ENCODE data around the gene ST3GAL6.

Gene ST3GAL6

DNA sequence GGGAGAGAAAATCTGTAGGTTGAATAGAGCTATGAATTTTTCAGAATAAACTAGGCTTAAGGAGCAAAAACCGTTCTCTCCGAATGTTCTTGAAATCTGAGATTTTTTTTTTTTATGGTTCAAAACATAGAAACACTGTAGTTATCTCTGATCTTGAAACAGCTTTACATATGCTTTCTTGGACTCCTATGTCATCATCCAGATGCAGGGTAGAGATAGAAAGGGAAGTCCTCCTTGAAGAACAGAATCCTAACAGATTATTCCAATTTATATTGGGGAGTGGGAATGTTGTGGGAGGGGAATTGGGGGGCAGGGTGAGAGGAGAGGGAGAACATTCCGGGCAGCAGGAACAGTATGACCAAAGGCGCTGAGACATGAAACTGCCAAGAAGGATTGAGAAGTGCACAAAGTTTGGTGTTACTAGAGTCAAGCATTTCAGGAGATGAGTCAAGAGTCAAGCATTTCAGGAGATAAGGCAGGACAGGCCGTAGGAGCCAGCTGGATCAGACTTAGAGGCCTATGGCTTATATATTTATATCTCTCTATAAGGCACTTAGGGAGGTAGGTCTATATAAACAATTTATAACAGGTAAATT lies 21.9 kb upstream of the ST3GAL6 start:
- DNase-seq: no peak

DNA sequence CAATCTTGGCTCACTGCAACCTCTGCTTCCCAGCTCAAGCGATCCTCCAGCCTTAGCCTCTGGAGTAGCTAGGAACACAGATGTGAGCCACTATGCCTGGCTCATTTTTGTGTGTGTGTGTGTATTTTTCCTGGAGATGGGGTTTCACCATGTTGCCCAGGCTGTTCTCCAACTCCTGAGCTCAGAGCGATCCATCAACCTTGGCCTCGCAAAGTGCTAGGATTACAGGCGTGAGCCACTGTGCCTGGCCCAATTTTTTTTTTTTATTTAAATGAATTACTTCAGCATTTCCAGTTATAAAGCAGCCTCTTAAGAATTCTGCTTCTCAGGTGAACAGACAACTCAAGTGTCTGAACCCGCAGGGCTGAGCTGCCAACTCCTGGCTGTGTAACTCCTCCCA lies 20.1 kb upstream of the ST3GAL6 start:
- DNase-seq: no peak

DNA sequence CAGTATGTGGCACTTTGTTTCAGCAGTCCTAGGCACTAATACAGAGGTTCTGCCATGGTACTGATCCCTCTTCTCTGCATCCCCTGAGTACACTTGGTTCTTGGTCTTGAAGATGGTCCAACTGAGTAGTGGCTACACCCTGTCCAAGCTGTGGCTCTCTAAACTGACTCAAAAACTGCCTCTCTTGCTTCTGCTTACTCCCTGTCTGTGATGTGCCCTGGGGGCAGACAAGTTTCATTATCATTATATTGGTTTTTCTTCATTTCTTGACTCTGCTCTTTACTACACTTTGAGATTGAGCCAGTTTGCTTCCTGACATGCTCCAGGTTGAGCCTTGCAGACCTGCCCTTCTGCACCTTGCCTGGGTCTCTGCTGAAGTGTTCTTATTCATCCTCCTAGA lies 18.9 kb upstream of the ST3GAL6 start:
- DNase-seq: no peak

DNA sequence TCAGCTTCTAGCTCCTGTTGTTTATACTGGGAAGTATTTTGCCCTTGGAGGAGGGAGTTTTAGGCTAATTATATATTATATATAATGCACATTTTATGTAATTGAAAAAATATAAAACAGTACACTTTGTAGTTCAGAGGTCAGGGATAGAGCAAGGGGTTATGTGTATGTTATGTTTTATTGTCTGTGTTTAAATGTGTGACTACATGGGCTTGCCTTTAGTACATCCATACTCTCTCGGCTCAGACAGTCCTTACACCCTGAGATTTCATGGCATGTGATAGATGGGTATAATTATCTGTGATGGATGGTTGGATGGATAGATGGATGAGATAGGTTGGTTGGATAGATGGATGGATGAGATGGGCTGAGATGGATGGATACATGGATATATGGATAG lies 17.4 kb upstream of the ST3GAL6 start:
- DNase-seq: no peak

DNA sequence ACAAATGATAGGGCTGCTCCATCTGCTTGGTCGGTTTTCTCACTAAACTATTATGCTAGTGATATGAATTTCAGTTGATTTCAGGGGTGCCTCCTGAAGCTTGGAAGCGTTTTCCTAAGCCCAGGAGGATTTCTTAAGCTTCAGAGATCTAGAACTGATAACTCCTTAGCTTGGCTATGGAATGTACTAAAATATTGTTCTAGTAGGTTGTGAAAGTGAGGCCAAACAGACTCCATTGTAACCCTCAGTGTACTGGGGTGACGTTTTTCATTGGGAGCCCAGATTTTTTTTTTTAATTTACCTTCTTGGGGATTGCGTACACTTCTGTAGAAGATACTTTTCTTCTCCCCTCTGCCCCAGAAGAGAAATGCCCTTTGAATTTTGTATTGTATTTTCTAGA lies 17.0 kb upstream of the ST3GAL6 start:
- no peak for DNase-seq

DNA sequence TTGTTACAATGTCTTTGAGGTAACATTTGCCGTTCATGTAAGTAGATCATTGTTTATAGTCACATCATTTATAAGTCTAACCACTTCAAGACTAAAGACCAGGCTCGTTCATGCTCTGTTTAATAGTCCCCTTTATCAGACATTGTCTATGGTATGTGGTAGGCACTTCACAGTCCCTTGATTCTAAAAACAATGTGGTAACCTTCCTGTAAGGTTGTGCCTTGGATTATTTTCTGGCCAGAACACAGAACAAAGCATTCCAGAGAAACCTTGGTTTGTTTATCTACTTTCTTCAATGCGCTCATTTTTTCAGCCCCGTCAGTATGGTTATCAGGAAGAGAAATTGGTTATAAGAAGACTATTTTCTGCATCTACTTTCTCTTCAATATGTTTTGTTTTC lies 16.3 kb upstream of the ST3GAL6 start:
- no peak for DNase-seq

DNA sequence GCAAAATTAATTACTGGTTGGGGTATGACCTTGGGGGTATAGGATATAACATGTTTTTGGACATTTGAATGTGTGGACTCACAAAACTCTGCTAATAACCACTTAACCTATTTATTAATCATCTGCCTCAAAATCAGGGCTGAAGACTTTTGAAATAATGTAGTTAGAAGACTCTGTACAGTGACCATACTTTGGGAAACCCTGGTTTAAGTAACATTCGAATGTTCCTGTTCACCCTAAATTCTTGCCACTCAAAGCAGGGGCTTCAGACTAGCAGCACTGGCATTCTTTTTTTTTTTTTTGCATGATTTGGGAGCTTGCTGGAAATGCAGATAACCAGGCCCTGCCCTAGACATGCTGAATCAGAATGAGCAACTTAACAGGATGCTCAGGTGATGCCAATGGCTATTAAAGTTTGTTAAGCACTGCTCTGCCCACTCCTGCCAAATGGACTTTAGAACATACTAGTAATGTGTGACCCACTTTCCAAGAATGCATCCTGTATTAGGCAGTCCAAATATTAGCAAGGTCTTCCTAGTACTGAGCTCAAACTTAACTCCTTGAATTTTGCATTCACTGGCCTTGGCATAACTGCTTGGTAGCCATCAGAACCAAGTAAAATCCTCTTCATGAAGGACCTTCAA lies 12.7 kb upstream of the ST3GAL6 start:
- no peak for DNase-seq

DNA sequence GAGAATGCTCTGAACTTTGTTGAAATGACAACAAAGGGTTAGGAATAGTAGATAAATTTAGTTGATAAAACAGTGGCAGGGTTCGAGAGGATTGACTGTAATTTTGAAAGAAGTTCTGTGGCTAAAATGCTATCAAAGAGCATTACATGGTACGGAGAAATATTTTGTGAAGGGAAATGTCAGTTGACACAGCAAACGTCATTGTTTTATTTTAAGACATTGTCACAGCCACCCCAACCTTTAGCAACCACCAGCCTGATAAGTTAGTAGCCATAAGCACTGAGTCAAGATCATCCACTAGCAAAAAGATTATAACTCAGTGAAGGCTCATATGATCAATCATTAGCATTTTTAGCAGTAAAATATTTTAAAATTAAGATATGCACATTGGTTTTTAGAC lies 8.7 kb upstream of the ST3GAL6 start:
- DNase-seq: no peak

DNA sequence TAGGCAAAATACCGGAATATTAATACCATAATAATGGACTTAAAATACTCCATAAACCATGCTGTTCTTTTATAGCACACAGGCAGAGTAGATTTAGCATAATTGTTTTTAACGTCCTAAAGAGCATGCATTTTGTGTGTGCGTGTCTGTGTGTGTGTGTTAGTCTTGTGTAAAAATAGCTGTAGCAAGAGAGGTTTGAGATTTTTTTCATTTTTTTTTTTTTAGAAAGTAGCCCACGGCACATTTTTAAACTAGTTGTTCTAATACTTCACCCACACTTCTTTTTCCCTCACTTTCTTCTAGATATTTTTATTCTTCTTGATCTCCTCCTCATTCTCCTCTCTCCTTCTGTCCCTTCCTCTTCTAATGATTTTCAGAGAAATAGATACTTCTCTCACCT lies 7.5 kb upstream of the ST3GAL6 start:
- no peak for DNase-seq

DNA sequence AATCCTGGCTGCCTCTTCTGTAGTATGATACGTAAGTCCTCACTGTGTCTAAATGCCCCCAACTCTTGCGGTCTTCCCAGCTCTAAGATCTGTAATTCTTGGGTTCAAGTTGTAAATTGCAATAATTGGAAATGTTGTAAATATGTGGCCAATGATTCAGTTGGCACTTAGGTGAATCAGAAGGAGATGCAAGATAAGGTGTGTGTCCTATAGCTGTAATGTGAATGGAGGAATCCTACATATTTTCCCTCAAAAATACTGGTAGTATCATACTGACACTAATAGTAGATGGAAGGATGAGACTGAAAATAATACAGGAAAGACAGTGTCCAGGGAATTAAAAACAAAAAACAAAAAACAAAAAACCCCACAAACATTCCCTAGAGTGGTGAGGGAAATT lies 3.5 kb upstream of the ST3GAL6 start:
- no peak for DNase-seq

DNA sequence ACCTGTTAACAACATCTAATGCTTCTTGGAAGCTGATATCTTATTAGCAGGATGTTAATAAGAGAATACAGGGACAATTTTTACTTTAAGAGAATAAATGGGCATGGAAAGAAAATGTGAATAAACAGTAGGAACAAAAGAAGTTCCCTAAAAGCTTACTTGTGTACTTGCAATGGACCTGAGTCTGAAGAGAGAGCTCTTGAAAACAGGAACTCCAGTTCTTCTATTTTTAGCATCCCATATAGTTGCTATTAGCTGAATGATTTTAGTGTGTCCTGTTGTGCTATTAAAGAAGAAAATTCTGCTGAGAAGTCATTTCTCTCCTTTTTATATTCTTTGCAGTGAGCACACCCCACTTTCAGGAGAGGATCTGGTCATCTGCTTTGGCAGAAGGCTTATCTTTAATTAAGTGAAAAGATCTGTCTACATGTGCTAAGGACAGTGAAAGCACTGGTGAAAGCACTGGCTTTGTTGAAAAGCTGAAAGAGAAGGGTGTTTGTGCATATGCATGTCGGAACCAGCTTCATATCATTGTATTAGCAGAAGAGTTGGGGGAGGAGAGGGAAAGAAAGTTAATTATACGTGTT lies 1.4 kb upstream of the ST3GAL6 start:
- DNase-seq: peak; percentile 58

DNA sequence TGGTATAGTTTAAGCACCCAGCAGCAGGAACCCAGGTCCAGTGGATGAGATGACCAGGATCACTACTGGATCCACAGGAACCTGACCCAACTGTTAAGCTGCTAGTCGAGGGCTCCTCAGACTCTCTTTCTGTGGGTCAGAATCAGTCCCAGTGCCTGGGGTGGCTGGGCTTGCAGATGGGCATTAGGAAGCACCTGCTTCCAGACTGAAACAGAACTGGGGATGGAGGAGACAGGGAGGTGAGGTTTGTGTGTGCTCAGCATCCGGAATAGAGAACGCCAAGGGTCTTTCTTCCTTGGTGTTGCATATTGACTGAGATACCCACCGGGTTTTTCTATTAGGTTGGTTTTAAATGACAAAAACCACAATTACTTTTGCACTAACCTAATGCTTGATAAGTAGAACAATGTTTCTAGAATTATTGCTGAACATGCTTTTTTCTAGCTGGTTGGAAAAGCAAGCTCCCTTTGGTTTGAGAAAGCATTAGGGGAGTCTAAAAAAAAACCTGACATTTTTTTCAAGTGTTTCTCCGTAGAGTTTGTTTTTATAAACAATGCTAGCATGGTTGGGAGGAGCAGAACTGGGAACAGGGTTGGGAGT lies 779 bp downstream of the ST3GAL6 start:
- DNase-seq: no peak

DNA sequence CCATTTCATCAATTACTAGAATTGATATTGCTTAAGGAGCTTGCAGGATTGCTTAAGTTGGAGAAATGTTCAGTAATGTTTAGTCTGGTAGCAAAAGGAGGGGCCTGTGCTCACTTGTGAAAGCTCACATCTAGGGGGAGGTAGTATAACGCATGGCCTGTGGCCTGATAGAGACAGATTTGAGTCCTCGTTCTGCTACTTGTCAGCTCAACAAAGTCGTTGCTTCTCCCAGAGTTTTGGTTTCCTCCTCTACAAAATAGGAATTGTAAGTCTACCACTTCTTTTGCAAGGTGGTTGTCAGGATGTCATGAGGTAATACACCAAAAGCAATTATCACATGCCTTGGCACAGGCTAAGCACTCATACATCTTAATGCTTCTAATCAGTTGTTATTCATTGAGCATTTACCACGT lies 1.3 kb downstream of the ST3GAL6 start:
- peak; percentile 5 for DNase-seq

DNA sequence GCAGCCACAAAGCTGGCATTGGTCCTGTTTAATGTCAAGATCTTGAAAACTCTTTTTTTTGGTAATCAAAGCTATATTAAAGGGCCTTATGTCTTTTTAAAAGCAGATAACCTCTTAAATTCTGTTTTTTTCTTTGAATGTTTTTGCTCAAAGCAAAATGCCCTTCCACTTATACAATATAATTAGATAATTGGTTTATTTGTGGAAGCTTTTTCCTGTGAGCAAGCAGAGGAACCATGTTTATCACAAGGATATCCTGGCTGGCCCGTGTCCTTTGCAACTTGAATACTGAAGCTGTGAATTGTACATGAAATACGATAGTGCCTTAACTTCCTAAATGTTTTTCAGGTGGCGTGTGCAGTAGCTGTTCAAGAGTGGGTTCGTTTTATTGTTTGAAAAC lies 2.6 kb downstream of the ST3GAL6 start:
- DNase-seq: no peak

DNA sequence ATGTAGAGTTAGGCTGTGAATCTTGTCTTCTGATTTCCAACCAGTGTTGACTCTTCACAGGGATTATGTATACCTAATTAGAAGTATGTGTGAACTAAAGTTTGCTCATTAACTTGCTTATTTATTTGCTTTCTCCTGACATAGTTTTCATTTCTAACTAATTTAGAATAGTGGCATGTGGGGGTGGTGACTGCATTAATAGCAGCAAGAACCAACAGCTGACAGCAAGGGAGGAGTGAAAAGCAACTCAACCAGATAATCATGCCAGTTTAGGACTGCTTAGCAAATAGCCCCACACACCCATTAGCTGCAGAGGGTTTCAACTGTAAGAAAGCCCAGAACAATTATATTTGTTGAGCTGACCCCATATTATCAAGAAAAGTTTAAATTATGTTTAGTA lies 3.8 kb downstream of the ST3GAL6 start:
- DNase-seq: no peak

DNA sequence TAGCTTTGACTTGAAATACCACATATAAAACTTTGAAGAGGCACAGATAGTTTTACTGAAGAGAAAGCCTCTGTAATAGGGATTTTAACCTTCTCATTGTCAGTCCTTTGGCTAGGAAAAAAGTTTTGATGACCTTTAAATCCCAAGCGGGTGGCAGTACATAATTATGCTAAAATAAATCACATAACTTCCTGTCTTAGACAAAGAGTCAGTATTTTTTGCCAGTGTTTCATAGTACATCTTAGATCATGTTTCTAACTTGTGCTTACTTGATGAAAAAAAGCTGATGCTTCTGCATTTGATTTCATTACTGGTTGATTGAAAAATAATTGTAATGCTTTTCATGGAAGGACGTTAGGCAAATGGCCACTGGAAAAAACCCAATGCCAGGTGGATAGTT lies 5.8 kb downstream of the ST3GAL6 start:
- no peak for DNase-seq

DNA sequence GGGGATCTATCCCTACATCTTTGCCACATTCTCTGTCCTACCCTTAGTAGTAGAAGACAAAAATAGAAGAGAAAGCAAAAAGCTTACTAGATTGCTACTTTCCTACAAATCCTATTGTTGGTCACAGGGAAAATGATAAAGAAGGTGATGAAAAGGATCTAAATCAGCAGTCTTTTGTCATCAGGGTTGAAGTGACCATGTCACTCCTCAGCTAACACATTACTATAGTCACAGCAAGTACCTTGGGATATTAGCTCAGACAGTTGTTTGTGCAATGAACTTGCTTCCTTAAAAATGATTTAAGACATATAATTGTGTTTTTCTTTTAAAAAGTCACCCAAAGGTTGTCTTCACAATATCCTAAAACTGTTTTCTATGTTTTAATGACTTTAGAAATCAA lies 6.3 kb downstream of the ST3GAL6 start:
- DNase-seq: no peak

DNA sequence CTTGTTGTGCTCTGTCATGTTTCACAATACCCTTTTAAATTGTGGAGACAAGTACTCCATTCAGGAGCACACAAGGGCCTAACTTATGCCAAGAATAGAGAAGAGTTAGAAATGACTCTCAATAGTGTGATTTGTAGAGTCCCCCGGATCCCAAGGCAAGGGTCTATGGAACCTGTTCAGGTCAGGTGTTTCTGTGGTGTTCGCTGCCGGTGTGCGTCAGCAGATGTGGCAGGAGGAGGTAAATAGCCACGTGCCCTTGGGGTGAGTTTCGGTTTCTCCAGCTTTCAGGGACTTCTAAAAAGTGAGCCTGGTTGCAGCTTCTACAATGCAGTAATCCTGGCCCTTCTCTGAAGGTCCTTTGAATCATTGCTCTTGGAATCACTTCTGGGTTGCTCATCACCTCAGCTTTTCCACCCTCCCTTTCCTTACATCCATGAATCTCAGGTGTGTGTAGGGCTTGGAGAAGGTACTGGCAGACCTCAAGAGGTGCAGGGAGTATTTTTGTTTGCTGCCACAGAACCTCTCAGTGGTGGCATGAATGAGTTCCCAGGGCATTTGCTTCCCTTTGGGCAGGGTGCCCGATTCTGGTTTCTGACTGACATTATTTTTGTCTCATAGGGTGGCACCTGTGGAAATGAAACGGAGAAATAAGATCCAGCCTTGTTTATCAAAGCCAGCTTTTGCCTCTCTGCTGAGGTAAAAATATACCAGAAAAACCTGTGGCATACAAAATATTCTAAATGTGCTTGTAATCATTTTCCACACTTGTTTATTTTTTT lies 7.3 kb downstream of the ST3GAL6 start:
- DNase-seq: no peak

DNA sequence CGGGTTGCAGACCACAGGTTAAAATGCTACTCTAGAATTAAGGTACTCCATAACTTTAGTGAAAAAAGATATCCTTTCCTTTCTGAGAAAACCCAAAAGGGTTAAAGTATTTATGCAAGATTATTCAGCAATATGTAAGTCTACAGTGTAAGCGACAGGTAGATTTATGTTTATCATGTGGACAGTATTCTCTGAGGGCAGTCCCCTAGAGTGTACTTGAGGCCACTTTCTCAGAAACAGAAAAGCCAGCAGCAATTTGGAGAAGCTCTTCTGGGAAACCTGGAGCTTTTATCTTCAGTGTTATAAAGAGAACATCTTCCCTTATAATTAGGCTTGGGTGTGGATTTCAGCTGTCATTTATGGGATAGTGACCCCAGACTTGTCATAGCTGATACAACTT lies 8.9 kb downstream of the ST3GAL6 start:
- DNase-seq: no peak

DNA sequence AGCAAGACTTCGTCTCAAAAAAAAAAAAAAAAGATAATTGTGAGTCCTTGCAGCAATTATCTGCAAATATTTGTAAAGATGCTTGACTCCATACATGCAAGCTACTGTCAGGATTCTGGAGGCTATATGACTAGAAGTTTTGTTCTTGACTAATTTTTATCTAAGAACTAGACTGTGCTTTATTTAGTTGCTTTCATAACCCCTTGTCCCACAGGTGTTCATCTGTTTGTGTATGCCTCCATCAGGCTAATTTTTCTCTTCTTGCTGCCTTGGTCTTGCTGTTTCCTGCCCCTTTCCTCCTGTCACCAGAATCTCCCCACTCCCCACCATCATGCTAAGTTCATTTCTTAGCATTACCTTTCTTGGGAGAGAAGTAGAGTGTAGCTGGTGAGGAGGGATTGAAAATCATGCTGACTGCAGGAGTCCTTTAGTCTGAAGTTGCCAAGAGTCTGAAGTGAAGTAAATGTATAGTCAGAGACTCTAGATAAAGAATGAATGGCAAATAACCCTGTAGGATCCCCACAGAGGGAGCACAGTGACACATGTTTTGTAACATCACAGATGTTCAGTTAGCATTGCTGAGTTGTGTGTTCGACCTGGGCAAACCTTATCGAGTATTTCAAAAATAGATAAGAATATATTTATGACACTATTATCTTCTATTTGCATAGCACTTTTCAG lies 12.5 kb downstream of the ST3GAL6 start:
- DNase-seq: no peak

DNA sequence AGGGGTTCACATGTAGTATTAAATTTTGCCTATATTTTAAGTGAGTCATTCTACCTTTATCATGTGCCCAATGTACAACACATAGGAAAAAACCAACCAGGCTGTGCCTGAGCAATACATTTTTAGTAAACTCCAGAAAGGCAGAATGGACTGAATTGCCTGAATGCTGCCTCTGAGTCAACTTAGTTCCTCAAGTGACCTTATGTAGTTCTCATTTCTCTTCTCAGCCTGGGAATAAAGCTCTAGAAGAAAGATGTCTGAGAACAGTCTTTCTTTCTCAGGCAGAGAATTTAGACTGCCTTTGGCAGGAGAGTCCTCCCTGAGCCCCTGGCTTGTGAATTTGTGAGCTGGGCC lies 13.0 kb downstream of the ST3GAL6 start:
- no peak for DNase-seq

DNA sequence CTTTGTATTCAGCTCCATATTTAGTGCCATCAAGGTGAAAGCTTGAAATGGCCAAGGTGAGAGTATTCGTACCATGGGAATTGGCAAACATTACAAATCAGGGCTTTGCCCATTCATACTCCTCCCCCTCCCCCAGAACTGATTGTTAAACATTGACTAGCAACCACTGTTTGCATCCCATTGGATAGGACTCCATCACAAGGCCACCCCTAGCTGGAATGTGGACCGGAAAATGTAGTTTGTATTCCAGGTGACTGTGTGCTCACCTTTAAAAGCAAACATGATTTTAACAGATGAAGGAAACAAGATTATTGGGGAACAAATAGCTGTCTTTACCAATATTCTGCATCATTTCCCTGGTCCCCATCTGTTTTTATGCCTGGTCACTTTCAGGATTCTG lies 14.1 kb downstream of the ST3GAL6 start:
- DNase-seq: no peak

DNA sequence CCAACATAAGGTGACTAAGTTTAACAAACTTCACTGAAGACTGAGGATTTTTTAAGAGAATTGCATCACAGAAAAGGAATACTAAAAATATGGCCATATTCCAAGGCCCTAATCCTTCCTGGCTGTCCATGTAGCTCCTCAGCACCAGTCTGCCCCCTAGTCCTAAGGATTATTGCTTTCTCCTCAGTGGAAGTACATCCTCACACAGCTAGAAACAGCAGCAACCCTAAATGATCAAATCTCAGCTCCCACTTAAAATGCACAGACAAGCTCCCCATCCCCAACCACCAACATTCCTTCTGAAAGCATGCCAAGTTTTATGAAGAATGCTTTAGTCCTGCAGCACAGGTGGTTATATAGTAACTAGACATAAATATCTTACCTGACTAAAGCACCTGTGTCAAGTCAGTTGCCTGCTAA lies 14.7 kb downstream of the ST3GAL6 start:
- DNase-seq: no peak

All from SIG-M5 (cell line).